PC-9 (cell line): ENCODE data around the gene OR52E2. TPM values are rescaled to one million over a fixed set of nuclear protein-coding genes. Genes with fewer than 3 reads are reported as not detected.

Source experiments
- BruUV-seq: library from RNA; stranded (reverse); fragments of 400-500 nt; replicated peaks from 2 replicates; lab custom pipeline; 2021; lab: Mats Ljungman, UMichigan
- CTCF ChIA-PET: fragments of 300-600 bp; sonication (Branson Sonifier 250); formaldehyde crosslinking; loops from one replicate; lab custom pipeline; 2022; ENCODE audit warnings: antibody characterized with exemption; lab: Charles Lee
- POLR2A ChIA-PET: fragments of 300-600 bp; sonication (Branson Sonifier 250); formaldehyde crosslinking; loops from one replicate; lab custom pipeline; 2022; ENCODE audit warnings: antibody characterized with exemption; ENCODE audit not compliant: unreplicated experiment; lab: Charles Lee
- DNase-seq, 2 experiments: peaks; one replicate each; pipeline versions ENCODE4 v3.0.0 to v3.0.0-alpha.2; 2015 to 2022; ENCODE audit warnings: mixed read lengths in 1 of 2
- H2AFZ ChIP-seq: fragments of 200-600 bp; sonication (generic); 2 replicates; pipeline ENCODE4 v1.8.1; 2017; ENCODE audit warnings: antibody characterized with exemption
- H3F3A ChIP-seq: fragments of 200-600 bp; sonication (generic); 2 replicates; pipeline ENCODE4 v1.8.1; 2017; ENCODE audit warnings: antibody characterized with exemption, mild to moderate bottlenecking, low read depth; ENCODE audit not compliant: insufficient read depth
- H3K27ac ChIP-seq: fragments of 200-600 bp; sonication (generic); 2 replicates; pipeline ENCODE4 v1.6.1; 2016; ENCODE audit warnings: mixed run types
- H3K27me3 ChIP-seq: fragments of 200-600 bp; sonication (generic); 2 replicates; pipeline ENCODE4 v1.6.1; 2016; ENCODE audit warnings: low read depth, mixed run types; ENCODE audit not compliant: insufficient read depth
- H3K36me3 ChIP-seq: fragments of 200-600 bp; sonication (generic); 2 replicates; pipeline ENCODE4 v1.6.1; 2016; ENCODE audit warnings: low read depth, mixed run types
- H3K4me1 ChIP-seq: fragments of 200-600 bp; sonication (generic); replicated peaks from 2 replicates; pipeline ENCODE4 v1.6.1; 2016; ENCODE audit warnings: mixed run types; ENCODE audit not compliant: insufficient read depth
- H3K4me2 ChIP-seq: fragments of 200-600 bp; sonication (generic); 2 replicates; pipeline ENCODE4 v1.6.1; 2017; ENCODE audit warnings: mixed run types
- H3K4me3 ChIP-seq: fragments of 200-600 bp; sonication (generic); 2 replicates; pipeline ENCODE4 v1.6.1; 2016; ENCODE audit warnings: mixed run types
- H3K79me2 ChIP-seq: fragments of 200-600 bp; sonication (generic); 2 replicates; pipeline ENCODE4 v1.6.1; 2017; ENCODE audit warnings: low read depth, mixed run types
- H3K9me2 ChIP-seq: fragments of 200-600 bp; sonication (generic); 2 replicates; pipeline ENCODE4 v1.8.1; 2017; ENCODE audit warnings: mild to moderate bottlenecking; ENCODE audit not compliant: insufficient read depth
- H3K9me3 ChIP-seq: fragments of 200-600 bp; sonication (generic); 2 replicates; pipeline ENCODE4 v1.8.1; 2016; ENCODE audit warnings: low read depth; ENCODE audit not compliant: insufficient read depth
- H4K20me1 ChIP-seq: fragments of 200-600 bp; sonication (generic); 2 replicates; pipeline ENCODE4 v1.8.1; 2017; ENCODE audit not compliant: insufficient read depth
- EZH2 ChIP-seq: fragments of 200-600 bp; sonication (generic); IDR thresholded peaks from 2 replicates; pipeline ENCODE4 v1.8.0; 2017; ENCODE audit warnings: antibody characterized with exemption, low read depth
- intact Hi-C: fragments of 100-400 bp; cut with micrococcal nuclease; formaldehyde crosslinking; loops from one replicate; pipeline ENCODE4 v1.10.0; 2022; ENCODE audit not compliant: unreplicated experiment
- total RNA-seq: library from RNA; stranded (reverse); gene quantifications from 2 replicates; pipeline ENCODE4 v1.2.3, GENCODE V29; 2021
- TF ChIP-seq, protein P1 (sequence below): fragments of 200-600 bp; sonication (generic); conservative IDR thresholded peaks from 2 replicates; pipeline ENCODE4 v1.6.1; 2017; ENCODE audit warnings: mixed run types, antibody characterized with exemption, mild to moderate bottlenecking, moderate library complexity

Gene OR52E2
- total RNA-seq, 1 experiment from 2014 or later = not detected

DNA sequence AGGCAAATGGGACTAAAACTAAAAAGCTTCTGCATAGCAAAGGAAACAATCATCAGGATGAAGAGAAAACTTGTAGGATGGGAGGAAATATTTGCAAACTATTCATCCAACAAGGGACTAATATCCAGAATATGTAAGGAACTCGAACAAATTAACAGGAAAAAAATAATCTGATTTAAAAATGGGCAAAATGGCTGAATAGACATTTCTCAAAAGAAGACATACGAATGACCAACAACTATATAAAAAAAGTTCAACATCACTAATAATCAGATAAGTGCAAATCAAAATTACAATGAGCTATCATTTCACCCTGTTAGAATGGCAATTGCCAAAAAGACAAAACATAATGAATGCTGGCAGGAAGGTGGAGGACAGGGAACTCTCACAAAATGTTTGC is 22.0 kb upstream of the OR52E2 start:
- BruUV-seq = no TSS peak
- no peaks in the 10 kb centered on the region for H3F3A ChIP-seq
- DNase-seq = no peak
- H4K20me1 ChIP-seq = no peaks in the 10 kb centered on the region
- ChIA-PET CTCF (no interaction called here), POLR2A (no interaction called here)
- intact Hi-C loops = no loop called here
- no peak overlapping the region for H3K4me3 ChIP-seq
- H3K4me2 ChIP-seq = no peak overlapping the region
- H2AFZ ChIP-seq = no peak overlapping the region
- no peaks in the 10 kb centered on the region for H3K36me3 ChIP-seq
- no peaks in the 10 kb centered on the region for H3K27me3 ChIP-seq
- no peaks in the 10 kb centered on the region for H3K4me1 ChIP-seq
- H3K79me2 ChIP-seq = no peaks in the 10 kb centered on the region
- no peaks in the 10 kb centered on the region for H3K9me2 ChIP-seq
- TF ChIP-seq, protein P1, sequence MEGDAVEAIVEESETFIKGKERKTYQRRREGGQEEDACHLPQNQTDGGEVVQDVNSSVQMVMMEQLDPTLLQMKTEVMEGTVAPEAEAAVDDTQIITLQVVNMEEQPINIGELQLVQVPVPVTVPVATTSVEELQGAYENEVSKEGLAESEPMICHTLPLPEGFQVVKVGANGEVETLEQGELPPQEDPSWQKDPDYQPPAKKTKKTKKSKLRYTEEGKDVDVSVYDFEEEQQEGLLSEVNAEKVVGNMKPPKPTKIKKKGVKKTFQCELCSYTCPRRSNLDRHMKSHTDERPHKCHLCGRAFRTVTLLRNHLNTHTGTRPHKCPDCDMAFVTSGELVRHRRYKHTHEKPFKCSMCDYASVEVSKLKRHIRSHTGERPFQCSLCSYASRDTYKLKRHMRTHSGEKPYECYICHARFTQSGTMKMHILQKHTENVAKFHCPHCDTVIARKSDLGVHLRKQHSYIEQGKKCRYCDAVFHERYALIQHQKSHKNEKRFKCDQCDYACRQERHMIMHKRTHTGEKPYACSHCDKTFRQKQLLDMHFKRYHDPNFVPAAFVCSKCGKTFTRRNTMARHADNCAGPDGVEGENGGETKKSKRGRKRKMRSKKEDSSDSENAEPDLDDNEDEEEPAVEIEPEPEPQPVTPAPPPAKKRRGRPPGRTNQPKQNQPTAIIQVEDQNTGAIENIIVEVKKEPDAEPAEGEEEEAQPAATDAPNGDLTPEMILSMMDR = no peak
- no peak for TF ChIP-seq EZH2
- H3K9me3 ChIP-seq = no peaks in the 10 kb centered on the region
- no peak overlapping the region for H3K27ac ChIP-seq

- H2AFZ ChIP-seq = no peak overlapping the region
- no peaks in the 10 kb centered on the region for H3F3A ChIP-seq
- ChIA-PET CTCF (no interaction called here), POLR2A (no interaction called here)
- H3K4me2 ChIP-seq = no peak overlapping the region
- H3K9me3 ChIP-seq = no peaks in the 10 kb centered on the region
- no peak for TF ChIP-seq EZH2
- TF ChIP-seq, protein P1 = no peak
- H3K27me3 ChIP-seq = no peaks in the 10 kb centered on the region
- H3K27ac ChIP-seq = no peak overlapping the region
- BruUV-seq = no TSS peak
- no peaks in the 10 kb centered on the region for H3K36me3 ChIP-seq
- H3K9me2 ChIP-seq = no peaks in the 10 kb centered on the region
- no peak overlapping the region for H3K4me3 ChIP-seq
- H4K20me1 ChIP-seq = no peaks in the 10 kb centered on the region
- H3K4me1 ChIP-seq = no peaks in the 10 kb centered on the region
- no peak for DNase-seq
- intact Hi-C loops = no loop called here
- no peaks in the 10 kb centered on the region for H3K79me2 ChIP-seq
Measured at GRCh38 chr11:5071799-5072198, 12.4 kb upstream of the OR52E2 start.

DNA sequence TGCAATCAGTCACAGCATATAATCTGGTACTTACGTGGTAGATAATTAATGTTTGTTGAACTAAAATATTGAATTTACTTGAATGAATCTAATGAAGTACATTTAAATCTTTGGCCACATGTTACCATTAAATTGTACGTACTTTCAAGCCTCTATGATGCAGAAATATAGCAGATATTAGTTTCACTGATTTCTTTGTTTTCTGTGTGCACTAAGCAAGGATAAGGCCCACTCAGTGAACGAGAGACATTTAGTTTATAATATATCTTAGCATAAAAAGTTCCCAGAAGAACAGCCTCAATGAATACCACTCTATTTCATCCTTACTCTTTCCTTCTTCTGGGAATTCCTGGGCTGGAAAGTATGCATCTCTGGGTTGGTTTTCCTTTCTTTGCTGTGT is 9.8 kb upstream of the OR52E2 start, which contains the start of gene OR52E1:
OR52E1 (plus strand) TSS at position 301 of the 400 bp plus-strand sequence.
- H3F3A ChIP-seq = no peaks in the 10 kb centered on the region
- BruUV-seq = no TSS peak
- H3K36me3 ChIP-seq = no peaks in the 10 kb centered on the region
- no peak within 1 kb of the TSS for H3K4me3 ChIP-seq
- no peaks in the 10 kb centered on the region for H3K9me2 ChIP-seq
- intact Hi-C loops = no loop called here
- TF ChIP-seq, protein P1 = no peak
- TF ChIP-seq EZH2 = no peak
- H3K4me2 ChIP-seq = no peak within 1 kb of the TSS
- H3K4me1 ChIP-seq = no peaks in the 10 kb centered on the region
- no peaks in the 10 kb centered on the region for H3K79me2 ChIP-seq
- no peak within 1 kb of the TSS for H2AFZ ChIP-seq
- POLR2A ChIA-PET = no interaction called here
- H3K27ac ChIP-seq = no peak within 1 kb of the TSS
- H4K20me1 ChIP-seq = no peaks in the 10 kb centered on the region
- DNase-seq = no peak
- no peaks in the 10 kb centered on the region for H3K9me3 ChIP-seq
- CTCF ChIA-PET = interaction anchor here (0.6 kb wide), 1 partner anchor 1085 kb away, joined by 3 read pairs; no protein-coding TSS in a partner anchor
- H3K27me3 ChIP-seq = no peaks in the 10 kb centered on the region
